HG03354 (cell line): Measurements from ENCODE around the gene SPPL2C.

Source experiments
- ATAC-seq: cut with Tn5 transposase; IDR thresholded peaks from one replicate; pipeline ENCODE4 v1.9.1; 2021; ENCODE audit warnings: mild to moderate bottlenecking; ENCODE audit not compliant: unreplicated experiment, poor library complexity, severe bottlenecking

Gene SPPL2C

GRCh38 chr17:45844695-45845375 is at the start of gene SPPL2C:
Gene SPPL2C (plus strand): TSS chr17:45844881. CDS start chr17:45844907, 26 bp downstream.
- no peak for ATAC-seq

DNA sequence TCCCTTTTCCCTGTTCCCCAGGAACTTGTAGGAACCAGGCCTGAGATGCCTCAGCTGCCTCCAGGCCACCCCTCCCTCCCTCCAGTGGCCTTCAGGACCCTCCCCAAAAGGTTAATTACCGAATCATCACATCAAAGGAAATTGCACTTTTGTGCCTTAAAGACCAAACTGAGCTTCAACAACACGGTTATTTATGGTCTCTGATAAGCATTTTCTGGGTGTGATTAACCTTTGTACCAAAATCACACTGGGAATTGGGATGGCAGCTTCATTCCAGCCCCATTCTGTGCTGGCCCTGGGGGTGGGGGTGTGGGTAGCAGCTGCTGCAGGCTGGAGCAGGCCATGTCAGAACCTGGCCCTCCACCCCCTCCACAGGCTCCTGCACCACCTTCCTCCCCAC is 43.9 kb upstream of the SPPL2C start:
- ATAC-seq = no peak

DNA sequence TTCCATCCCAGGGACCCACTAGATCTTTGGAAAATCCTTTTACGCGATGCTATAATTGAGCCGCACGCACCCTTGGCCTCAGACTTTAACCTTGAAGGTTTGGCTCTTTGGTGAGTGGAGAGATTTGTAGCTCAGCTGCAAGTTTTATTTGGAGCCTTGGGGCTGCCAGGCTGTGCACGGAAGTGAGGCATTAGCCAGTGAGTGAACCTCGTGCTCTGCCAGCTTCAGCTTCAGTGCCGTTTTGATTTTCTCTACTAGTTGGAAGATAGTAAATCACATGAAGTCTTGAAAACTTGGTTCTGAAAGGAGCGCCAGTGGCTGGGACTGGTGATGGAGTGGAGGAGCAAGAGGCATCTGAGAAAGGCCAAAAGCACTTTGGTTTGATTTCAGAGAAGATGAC is 43.3 kb upstream of the SPPL2C start:
- no peak for ATAC-seq

DNA sequence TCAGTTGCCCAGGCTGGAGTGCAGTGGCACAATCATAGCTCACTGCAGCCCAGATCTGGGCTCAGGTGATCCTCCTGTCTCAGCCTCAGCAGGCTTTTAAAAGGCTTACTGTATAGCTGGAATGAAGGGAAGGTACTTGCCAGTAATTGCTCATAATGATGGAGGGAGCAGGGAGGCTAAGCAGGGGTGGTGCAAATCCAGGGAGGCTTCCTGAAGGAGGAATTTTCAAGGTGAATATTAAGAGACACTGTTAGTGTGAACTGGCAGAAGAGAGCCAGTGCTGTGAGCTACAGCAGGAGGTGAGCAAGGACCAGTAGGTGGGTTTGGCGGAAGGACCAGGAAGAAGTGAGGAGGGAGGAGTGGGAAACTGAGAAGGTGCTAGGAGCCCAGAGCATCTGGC is 35.8 kb upstream of the SPPL2C start:
- ATAC-seq = no peak

GRCh38 chr17:45809499-45809898 is 35.2 kb upstream of the SPPL2C start:
- ATAC-seq = no peak

DNA sequence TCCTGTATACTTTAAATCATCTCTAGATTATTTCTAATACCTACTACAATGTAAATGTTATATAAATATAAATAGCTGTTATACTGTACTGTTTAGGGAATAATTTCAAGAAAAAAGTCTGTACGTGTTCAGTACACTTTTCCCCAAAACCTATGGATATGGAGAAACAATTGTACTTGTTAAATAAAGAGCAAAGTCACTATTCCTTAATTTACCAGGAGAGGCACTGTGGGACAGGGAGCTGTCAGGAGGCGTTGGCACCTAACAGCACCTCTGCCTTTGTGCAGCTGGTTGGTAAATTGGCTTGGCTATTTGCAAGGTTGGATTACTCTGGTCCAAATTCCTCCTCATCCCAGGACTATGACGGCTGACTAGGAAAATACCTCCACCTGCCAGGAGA is 32.6 kb upstream of the SPPL2C start:
- no peak for ATAC-seq

DNA sequence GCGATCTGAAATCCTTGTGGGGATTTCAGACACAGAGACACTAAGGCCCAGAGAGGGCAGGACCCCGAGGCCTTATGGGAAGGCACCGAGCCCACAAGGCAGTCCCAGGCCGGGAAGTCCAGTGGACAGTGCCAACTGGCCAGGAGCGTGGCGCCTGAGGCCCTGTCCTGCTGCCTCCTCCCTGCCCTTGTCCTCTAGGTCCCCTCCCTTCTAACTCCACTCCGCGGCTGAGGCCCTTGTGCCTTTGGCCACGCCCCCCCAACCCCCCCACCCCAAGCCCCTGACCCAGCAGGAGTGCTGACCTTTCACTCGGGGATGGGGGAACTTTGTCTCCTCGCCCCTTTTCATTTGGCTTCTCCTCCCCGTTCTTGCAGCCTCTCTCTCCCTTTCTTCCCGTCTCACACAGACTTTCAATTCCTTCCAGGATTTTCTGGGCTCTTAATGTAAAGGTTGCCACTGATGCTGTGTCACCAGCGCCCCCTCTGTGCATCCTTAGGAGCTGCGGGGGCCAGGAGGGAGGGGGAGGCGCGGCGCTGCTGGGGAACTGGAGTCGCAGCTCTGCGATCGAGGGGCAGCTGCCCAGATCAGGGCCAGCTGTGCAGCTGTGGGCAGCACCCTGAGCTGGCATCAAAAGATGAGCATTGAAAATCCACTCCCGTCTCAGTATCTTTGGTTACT is 31.5 kb upstream of the SPPL2C start:
- ATAC-seq = no peak

GRCh38 chr17:45814622-45815606 is 29.8 kb upstream of the SPPL2C start:
- no peak for ATAC-seq

DNA sequence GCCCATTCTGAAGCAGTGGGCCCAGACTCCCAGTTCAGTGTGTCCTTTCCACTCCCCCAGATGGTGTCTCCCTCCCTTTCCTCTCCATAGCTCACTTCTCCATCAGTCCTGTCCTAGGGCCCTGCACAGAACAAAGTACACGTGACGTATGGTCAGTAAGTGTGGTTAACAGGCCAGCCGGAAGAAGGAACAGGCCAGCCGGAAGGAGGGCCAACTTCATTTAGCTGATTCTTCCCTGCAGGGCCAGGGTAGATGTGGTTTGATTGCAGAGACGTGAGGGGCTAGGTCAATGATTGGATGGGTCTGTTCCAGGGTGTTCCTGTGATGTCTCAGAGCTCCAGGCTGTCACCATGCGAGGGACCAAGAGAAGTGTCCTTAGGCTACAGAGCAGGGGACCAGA is 28.9 kb upstream of the SPPL2C start:
- ATAC-seq = no peak

GRCh38 chr17:45818041-45818440 is 26.6 kb upstream of the SPPL2C start:
- no peak for ATAC-seq

DNA sequence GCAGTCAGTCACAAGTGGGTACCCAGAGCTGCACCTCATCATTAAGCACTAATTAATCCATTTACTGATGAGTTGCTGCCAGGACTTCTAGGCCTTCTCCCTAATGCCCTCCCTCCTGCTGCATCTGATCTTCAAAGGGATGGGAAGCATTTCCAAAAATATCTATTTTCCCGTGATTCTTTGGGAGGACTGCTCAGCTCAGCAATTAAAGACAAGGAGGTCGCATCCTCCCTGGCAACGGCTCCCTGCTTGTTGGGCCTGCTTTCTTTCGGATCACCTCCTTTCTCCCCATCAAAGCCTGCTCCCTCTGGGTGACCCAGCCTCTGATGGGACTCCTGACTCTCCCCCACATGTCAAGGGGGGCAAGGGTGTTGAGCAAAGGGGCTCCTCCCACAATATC is 26.0 kb upstream of the SPPL2C start:
- ATAC-seq = no peak

- ATAC-seq = no peak
These were observed 25.0 kb upstream of the SPPL2C start for GRCh38 chr17:45819632-45820031.

- ATAC-seq = no peak
These were observed 24.5 kb upstream of the SPPL2C start for GRCh38 chr17:45820052-45820780.

DNA sequence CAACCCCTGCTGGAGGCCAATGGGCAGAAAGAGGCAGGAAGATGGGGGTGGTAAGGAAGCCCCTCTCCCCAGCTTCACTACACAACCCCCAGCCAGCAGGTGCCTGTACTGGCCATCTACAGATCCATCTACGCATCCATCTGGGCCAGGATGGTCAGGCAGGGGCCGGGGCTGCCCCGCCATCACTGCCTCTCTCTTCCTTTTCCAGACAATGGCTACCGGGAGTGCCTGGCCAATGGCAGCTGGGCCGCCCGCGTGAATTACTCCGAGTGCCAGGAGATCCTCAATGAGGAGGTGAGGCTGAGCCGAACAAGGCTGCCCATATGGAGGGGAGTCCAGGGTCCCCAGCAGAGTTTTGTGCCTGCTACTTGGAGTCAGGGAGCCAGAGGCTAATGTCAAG is 23.5 kb upstream of the SPPL2C start:
- ATAC-seq = no peak

DNA sequence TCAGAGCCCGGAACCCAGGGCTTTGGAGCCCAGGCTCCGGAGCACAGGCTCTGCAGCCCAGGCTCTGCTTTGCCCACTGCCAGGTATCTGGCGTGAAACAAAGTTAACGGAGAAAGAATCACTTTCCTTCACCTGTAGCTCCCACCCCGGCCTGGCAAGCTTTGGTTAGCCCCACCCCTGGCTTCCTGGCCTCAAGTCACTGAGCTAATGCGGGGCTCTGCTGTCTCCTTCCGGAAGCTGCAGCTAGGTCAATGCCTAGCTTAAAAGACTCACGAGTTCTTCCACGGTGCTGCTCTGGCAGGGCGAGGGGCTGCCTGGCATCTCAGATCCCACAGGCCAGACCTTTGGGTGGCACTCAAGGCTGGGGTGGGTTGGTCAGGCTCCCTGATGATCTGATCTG is 21.1 kb upstream of the SPPL2C start:
- no peak for ATAC-seq

DNA sequence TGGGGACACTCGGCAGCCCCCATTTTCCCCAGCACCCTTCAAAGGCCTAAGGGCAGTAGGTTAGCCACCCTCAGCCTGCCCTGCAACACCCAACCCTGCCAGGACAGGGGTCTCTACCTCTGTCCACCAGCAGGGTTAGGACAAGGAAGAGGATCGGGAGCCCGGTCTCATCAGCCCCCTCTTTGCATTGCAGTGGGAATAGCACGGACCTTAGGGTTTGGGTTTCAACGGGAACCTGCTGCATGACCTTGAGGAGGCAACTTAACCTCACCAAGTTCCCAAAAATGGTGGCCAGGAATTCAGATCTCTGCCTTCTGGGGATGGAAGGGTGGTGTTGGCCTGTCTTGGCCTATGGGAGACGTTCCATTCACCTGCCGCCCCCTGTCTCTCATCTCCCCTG is 20.2 kb upstream of the SPPL2C start:
- ATAC-seq = no peak

DNA sequence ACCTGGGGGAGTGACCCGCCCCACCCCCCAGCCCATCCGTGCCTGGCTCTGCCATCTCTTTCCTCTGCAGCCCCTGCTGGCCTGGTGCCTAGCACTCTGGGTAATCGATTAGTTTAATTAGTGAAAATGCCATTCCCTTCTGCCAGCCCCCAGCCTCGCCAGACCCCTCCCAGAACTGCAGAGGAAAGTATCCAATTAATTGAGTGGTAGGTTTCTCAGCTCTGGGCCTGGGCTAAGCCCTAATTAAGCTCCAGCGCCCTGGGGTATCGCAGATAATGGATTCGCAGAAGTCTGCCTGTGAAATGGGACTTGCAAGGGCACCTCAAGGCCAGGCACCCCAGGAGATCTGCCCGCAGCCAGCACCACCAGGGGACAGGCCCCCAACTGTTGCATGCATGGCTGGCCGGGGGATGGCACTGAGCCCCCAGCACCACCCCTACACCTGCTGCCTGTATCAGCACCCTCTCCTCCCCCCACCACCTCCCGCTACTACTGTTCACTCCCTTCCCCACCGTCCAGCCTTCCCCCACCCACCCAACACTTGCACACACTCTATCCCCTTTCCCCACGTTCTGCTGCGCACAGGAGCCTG is 19.7 kb upstream of the SPPL2C start:
- ATAC-seq = no peak

DNA sequence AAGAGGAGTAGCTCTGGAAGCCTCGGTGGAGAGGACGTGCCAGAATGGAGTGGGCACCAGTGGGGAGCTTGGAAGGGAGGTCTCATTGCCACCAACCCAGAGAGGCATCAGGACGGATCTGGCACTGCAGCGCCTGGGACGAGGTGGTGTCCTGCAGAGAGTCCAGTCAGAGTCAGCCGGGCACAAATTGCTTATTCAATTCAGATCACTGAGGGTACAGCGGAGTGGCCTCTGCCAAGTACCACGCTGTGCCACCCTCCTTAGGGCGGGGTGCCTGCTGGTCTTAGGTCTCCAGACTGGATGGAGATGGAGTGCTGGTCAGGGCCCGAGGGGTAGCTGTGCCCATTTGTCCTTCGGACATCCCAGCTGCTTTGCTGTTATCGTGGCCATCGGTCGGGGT is 18.9 kb upstream of the SPPL2C start:
- no peak for ATAC-seq

DNA sequence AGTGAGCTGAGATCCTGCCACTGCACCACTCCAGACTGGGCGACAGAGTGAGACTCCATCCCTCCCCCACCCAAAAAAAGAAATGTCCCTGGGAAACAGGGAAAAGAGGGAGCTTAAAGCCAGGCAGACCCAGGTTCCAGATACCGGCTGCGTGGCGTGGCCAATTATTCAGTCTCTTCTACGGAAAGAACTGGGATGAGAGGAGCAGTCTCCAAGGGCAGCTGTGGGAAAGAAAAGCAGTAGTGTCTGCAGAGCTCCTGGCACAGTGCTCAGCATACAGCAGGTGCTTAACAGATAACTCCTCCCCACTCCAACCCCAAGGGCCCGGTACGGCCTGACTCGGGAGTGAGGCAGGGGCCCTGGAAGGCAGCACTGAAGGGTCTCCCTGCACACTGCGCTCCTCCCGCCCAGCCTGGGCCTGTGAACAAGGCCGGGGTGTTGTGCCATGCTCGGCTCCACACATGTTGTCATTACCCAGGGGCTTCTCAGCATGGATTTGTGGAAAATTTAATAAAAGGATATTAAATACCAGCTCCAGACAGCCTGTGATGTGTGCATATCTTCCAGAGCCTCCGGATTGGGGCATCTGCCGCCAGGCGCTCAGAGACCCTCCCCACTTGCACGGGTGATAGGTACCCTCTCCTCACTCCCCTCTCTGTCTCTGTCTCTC is 17.6 kb upstream of the SPPL2C start:
- no peak for ATAC-seq
